Endothelial cell of umbilical vein (primary cell): Measurements from ENCODE around the gene GGA3. TPM values are rescaled to one million over a fixed set of nuclear protein-coding genes. Genes with fewer than 3 reads are reported as not detected.

Experiments
- BruUV-seq: library from RNA; stranded (reverse); fragments of 400-500 nt; replicated peaks from 2 replicates; lab custom pipeline; 2021; lab: Mats Ljungman, UMichigan
- CTCF ChIA-PET: fragments of 300-600, 350-600 bp; sonication (Branson Sonifier 250); formaldehyde crosslinking; loops from one replicate; lab custom pipeline; 2021; ENCODE audit warnings: antibody characterized with exemption, inconsistent platforms; lab: Charles Lee
- POLR2A ChIA-PET: fragments of 300-600, 350-600 bp; sonication (Branson Sonifier 250); formaldehyde crosslinking; loops from one replicate; lab custom pipeline; 2021; ENCODE audit warnings: antibody characterized with exemption, inconsistent platforms; lab: Charles Lee
- DNase-seq: peaks from one replicate; pipeline ENCODE4 v3.0.0-alpha.2; 2011; ENCODE audit warnings: low read depth, low spot score
- FAIRE-seq: peaks from 2 replicates; lab custom pipeline; 2011; peaks lifted over from hg19 to GRCh38; lab: Jason Lieb, UNC
- H2AFZ ChIP-seq: 2 replicates; pipeline ENCODE4 v1.6.0; 2012; ENCODE audit warnings: low read depth, low read length, control low read depth, inconsistent platforms
- H3K27ac ChIP-seq: 2 replicates; pipeline ENCODE4 v1.5.1; 2011; ENCODE audit warnings: low read depth, mild to moderate bottlenecking, control low read depth, low read length, moderate library complexity; ENCODE audit not compliant: insufficient read depth
- H3K27me3 ChIP-seq, 2 experiments: 2 replicates each; pipeline versions ENCODE4 v1.6.0 to v1.6.1; 2011; ENCODE audit warnings: low read length in 2 of 2, mixed read lengths in 1 of 2; ENCODE audit not compliant: control insufficient read depth in 2 of 2, insufficient read depth in 2 of 2
- H3K36me3 ChIP-seq, 2 experiments: 2 replicates in 1 of 2; 3 replicates in 1 of 2; pipeline ENCODE4 v1.5.1; 2011; ENCODE audit warnings: low read length in 2 of 2, mild to moderate bottlenecking in 1 of 2, moderate library complexity in 1 of 2; ENCODE audit not compliant: control insufficient read depth in 2 of 2, insufficient read depth in 2 of 2; ENCODE audit errors: extremely low read depth in 1 of 2
- H3K4me1 ChIP-seq: 3 replicates; pipeline ENCODE4 v1.5.1; 2011; ENCODE audit warnings: mild to moderate bottlenecking, low read length; ENCODE audit not compliant: control insufficient read depth, insufficient read depth; ENCODE audit errors: extremely low read depth
- H3K4me2 ChIP-seq: 2 replicates; pipeline ENCODE4 v1.6.1; 2011; ENCODE audit warnings: low read length, control low read depth, mixed read lengths; ENCODE audit not compliant: insufficient read depth
- H3K4me3 ChIP-seq, 3 experiments: fragments of 200-600 bp in 1 of 3; sonication (generic), shearing (Covaris generic) in 1 of 3; replicated peaks in 1 of 3; 2 replicates each; pipeline ENCODE4 v1.5.1; 2011 to 2016; ENCODE audit warnings: control low read depth in 3 of 3, low read length in 3 of 3, mild to moderate bottlenecking in 2 of 3, inconsistent platforms in 1 of 3, low read depth in 1 of 3, moderate library complexity in 1 of 3; ENCODE audit not compliant: insufficient read depth in 1 of 3
- H3K79me2 ChIP-seq: 2 replicates; pipeline ENCODE4 v1.6.0; 2012; ENCODE audit warnings: low read length, inconsistent platforms; ENCODE audit not compliant: control insufficient read depth, insufficient read depth
- H3K9ac ChIP-seq: replicated peaks from 2 replicates; pipeline ENCODE3; 2011; ENCODE audit warnings: low read length, control low read depth; ENCODE audit not compliant: insufficient read depth; ENCODE audit errors: extremely low read depth
- H3K9me1 ChIP-seq: replicated peaks from 3 replicates; pipeline ENCODE4 v1.6.0; 2011; ENCODE audit warnings: mild to moderate bottlenecking, low read length; ENCODE audit not compliant: control insufficient read depth, insufficient read depth; ENCODE audit errors: extremely low read depth
- H3K9me3 ChIP-seq: replicated peaks from 2 replicates; pipeline ENCODE4 v1.5.1; 2012; ENCODE audit warnings: low read length, inconsistent platforms; ENCODE audit not compliant: control insufficient read depth, insufficient read depth
- H4K20me1 ChIP-seq: replicated peaks from 2 replicates; pipeline ENCODE3; 2011; ENCODE audit warnings: mild to moderate bottlenecking, low read length; ENCODE audit not compliant: control insufficient read depth, insufficient read depth; ENCODE audit errors: extremely low read depth
- CTCF ChIP-seq, 2 donors: IDR thresholded peaks; 1 replicate in 1 of 2; 2 replicates in 1 of 2; pipeline ENCODE4 v1.5.1; 2011; ENCODE audit warnings: low read length in 2 of 2, mild to moderate bottlenecking in 2 of 2, moderate library complexity in 2 of 2, control low read depth in 1 of 2, inconsistent platforms in 1 of 2, low read depth in 1 of 2; ENCODE audit not compliant: insufficient read depth in 1 of 2; ENCODE audit errors: extremely low read depth in 1 of 2
- EZH2 ChIP-seq: IDR thresholded peaks from 2 replicates; pipeline ENCODE4 v1.6.1; 2012; ENCODE audit warnings: borderline replicate concordance, low read depth, mild to moderate bottlenecking, moderate library complexity, low read length, inconsistent platforms; ENCODE audit not compliant: severe bottlenecking
- FOS ChIP-seq: IDR thresholded peaks from 2 replicates; pipeline ENCODE4 v1.6.1; 2011; ENCODE audit warnings: mild to moderate bottlenecking, low read length, moderate library complexity, borderline replicate concordance; ENCODE audit not compliant: insufficient read depth
- GATA2 ChIP-seq: IDR thresholded peaks from 2 replicates; pipeline ENCODE4 v1.7.0; 2011; ENCODE audit warnings: low read depth, mild to moderate bottlenecking, moderate library complexity, mixed read lengths, low read length; ENCODE audit not compliant: insufficient read length, insufficient read depth
- JUN ChIP-seq: IDR thresholded peaks from 2 replicates; pipeline ENCODE4 v1.6.1; 2011; ENCODE audit warnings: borderline replicate concordance, low read depth; ENCODE audit not compliant: insufficient read length, insufficient read depth
- MYC ChIP-seq: IDR thresholded peaks from one replicate; pipeline ENCODE4 v1.6.1; 2011; ENCODE audit warnings: mild to moderate bottlenecking, low read depth, low read length
- POLR2A ChIP-seq: IDR thresholded peaks from 2 replicates; pipeline ENCODE4 v1.6.1; 2012; ENCODE audit warnings: low read depth, mild to moderate bottlenecking, control low read depth, low read length
- POLR2AphosphoS5 ChIP-seq: IDR thresholded peaks from 2 replicates; pipeline ENCODE4 v1.6.1; 2012; ENCODE audit warnings: low read depth, mild to moderate bottlenecking, control low read depth, low read length, moderate library complexity; ENCODE audit not compliant: insufficient read depth
- dilution Hi-C: fragments of 300-500 bp; cut with MboI; formaldehyde crosslinking; loops from one replicate; pipeline ENCODE4 v1.15.0; 2019; ENCODE audit warnings: low sequenced_read_pairs; ENCODE audit not compliant: extremely low pct_ligation_motif_present
- intact Hi-C: fragments of 100-400 bp; cut with micrococcal nuclease; formaldehyde crosslinking; loops from one replicate; pipeline ENCODE4 v1.10.0; 2022
- polyA plus RNA-seq, 4 experiments: library from polyadenylated mRNA; depleted of rRNA in 3 of 4; stranded (reverse) in 3 of 4; unstranded in 1 of 4; fragments of >200 nt; gene quantifications; 2 replicates each; pipeline versions ENCODE4 v1.2.1 to v1.2.3, GENCODE V29; 2011 to 2012; ENCODE audit warnings: missing spikeins in 1 of 4
- total RNA-seq: library from RNA; stranded (reverse); gene quantifications from 2 replicates; pipeline ENCODE4 v1.2.3, GENCODE V29; 2021
- TF ChIP-seq, protein P1 (sequence below): IDR thresholded peaks from 2 replicates; pipeline ENCODE4 v1.6.1; 2011; ENCODE audit not compliant: insufficient read depth, insufficient read length

GGA3 gene
- total and polyA plus RNA-seq, 2 donors (not counting 3 experiments of a cell fraction or from before 2014, with no cell fraction given): 41.2 to 62.9 TPM

- Histone ChIP-seq H3K79me2 (no peaks in the 10 kb centered on the region), H3K9me3 (no peaks in the 10 kb centered on the region), H3K9ac (no peak overlapping the region), H3K4me3 (no peak overlapping the region), H3K9me1 (no peaks in the 10 kb centered on the region), H4K20me1 (no peaks in the 10 kb centered on the region), H3K27ac (no peak overlapping the region), H3K4me1 (no peaks in the 10 kb centered on the region), H3K36me3 (peaks cover 12 to 33% of the 10 kb centered on the region in 2 experiments), H3K27me3 (no peaks in the 10 kb centered on the region), H3K4me2 (no peak overlapping the region), H2AFZ (no peak overlapping the region)
- no TSS peak for BruUV-seq
- ChIA-PET POLR2A (no interaction called here), CTCF (interaction anchor here (1.4 kb wide), 1 partner anchor 19 kb away, joined by 3 read pairs; no protein-coding TSS in a partner anchor)
- DNase-seq (no peak), FAIRE-seq (no peak)
- dilution Hi-C loops: no loop called here
- TF ChIP-seq, protein P1, sequence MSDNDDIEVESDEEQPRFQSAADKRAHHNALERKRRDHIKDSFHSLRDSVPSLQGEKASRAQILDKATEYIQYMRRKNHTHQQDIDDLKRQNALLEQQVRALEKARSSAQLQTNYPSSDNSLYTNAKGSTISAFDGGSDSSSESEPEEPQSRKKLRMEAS: no peak
- intact Hi-C loops: no loop called here
These were observed 41.6 kb downstream of the GGA3 start for GRCh38 chr17:75219815-75220214.

DNA sequence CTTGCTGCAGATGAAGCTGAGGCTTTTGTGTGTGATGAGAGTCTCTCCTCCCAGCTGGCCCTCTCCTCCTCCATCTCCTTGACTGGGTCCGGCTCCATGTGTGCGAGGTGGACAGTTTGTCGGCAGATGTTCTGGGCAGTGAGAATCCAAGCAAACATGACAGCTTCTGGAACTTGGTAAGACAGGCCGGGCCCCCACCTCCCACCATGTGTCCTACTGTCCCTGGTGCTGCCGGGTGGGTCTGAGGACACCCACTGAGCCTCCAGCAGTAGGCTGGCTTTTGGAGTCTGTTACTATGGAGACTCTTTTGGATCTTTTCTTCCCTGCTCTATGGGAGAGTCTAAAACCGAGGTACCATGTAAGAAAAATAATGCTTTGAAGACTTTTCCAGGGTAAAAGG is 43.3 kb downstream of the GGA3 start:
- no peaks in the 10 kb centered on the region for H3K9me1 ChIP-seq
- H3K9me3 ChIP-seq: no peaks in the 10 kb centered on the region
- H3K27ac ChIP-seq: no peak overlapping the region
- ChIA-PET POLR2A (no interaction called here), CTCF (interaction anchor here (0.6 to 0.8 kb wide), 2 partner anchors 104 to 230 kb away, joined by 3 to 4 read pairs; no protein-coding TSS in a partner anchor)
- DNase-seq (no peak), FAIRE-seq (no peak)
- H3K4me1 ChIP-seq: no peaks in the 10 kb centered on the region
- H3K9ac ChIP-seq: no peak overlapping the region
- no peaks in the 10 kb centered on the region for H3K79me2 ChIP-seq
- dilution Hi-C loops (no loop called here), intact Hi-C loops (no loop called here)
- H2AFZ ChIP-seq: no peak overlapping the region
- BruUV-seq: no TSS peak
- H3K27me3 ChIP-seq: no peaks in the 10 kb centered on the region
- no peak overlapping the region for H3K4me3 ChIP-seq
- no peak overlapping the region for H3K4me2 ChIP-seq
- TF ChIP-seq, protein P1: no peak
- TF ChIP-seq EZH2: no peak
- no peak for TF ChIP-seq CTCF (IDR thresholded peaks at IDR 0.05; ENCODE audit: extremely low read depth in 1 of 2, insufficient read depth in 1 of 2, low read depth in 1 of 2, low read length in 2 of 2)
- TF ChIP-seq POLR2AphosphoS5: no peak
- TF ChIP-seq GATA2: no peak
- no peak for TF ChIP-seq JUN
- TF ChIP-seq FOS: no peak
- no peak for TF ChIP-seq MYC
- no peak for TF ChIP-seq POLR2A
- no peaks in the 10 kb centered on the region for H4K20me1 ChIP-seq
- peaks cover 14 to 36% of the 10 kb centered on the region in 2 experiments for H3K36me3 ChIP-seq
